Measurements from ENCODE around the gene TMEM184A. TPM values are rescaled to one million over a fixed set of nuclear protein-coding genes. Genes with fewer than 3 reads are reported as not detected.

The TMEM184A gene
- total and polyA plus RNA-seq, 2 of the 8 experiments (the other 6 are each of a cell fraction or from before 2014, with no cell fraction given): 1.8 to 2.1 TPM

GRCh38 chr7:1535100-1535458 is 20.9 kb downstream of the TMEM184A start:
- Histone ChIP-seq H4K5ac (ENCODE audit: insufficient read length, low read depth, low read length) (no peak overlapping the region), H2BK5ac (ENCODE audit: low read depth, low read length) (no peak overlapping the region), H3K27ac (ENCODE audit: low read depth, low read length) (no peak overlapping the region), H4K20me1 (replicated peaks in 1 of 2; ENCODE audit: control insufficient read depth in 1 of 2, insufficient read depth in 2 of 2, low read length in 2 of 2) (peaks cover 15 to 26% of the 10 kb centered on the region in 2 experiments), H3K36me3 (ENCODE audit: control insufficient read depth in 2 of 4, insufficient read depth in 4 of 4, low read length in 3 of 4) (peaks cover 0 to 9% (median 0%) of the 10 kb centered on the region in 4 experiments; a peak in 2 of 8 replicates), H3K14ac (ENCODE audit: insufficient read length) (no peak overlapping the region), H3K23me2 (ENCODE audit: low read depth, low read length) (peaks cover 6% of the 10 kb centered on the region; the same call in 1 of the 2 replicates), H3K18ac (ENCODE audit: extremely low read depth, low read length) (no peak overlapping the region), H2BK15ac (ENCODE audit: low read length) (no peak overlapping the region), H3K9ac (replicated peaks in 1 of 4; ENCODE audit: extremely low read depth in 1 of 4, low read depth in 3 of 4, low read length in 3 of 4) (no peak overlapping the region), H3K79me1 (ENCODE audit: low read depth, low read length) (peaks cover 23% of the 10 kb centered on the region), H3K79me2 (ENCODE audit: control insufficient read depth in 1 of 2, insufficient read depth in 2 of 2, low read length in 2 of 2) (peaks cover 0 to 71% of the 10 kb centered on the region in 2 experiments; a peak in 3 of 4 replicates), H3K4ac (replicated peaks; ENCODE audit: insufficient read length, low read depth, low read length) (no peak overlapping the region), H3K23ac (ENCODE audit: insufficient read length) (no peak overlapping the region), H4K8ac (ENCODE audit: extremely low read depth, insufficient read depth, low read length) (no peak overlapping the region), H3K4me2 (ENCODE audit: insufficient read depth in 1 of 2, low read depth in 2 of 2, low read length in 2 of 2) (no peak overlapping the region), H3K4me1 (replicated peaks in 1 of 4; ENCODE audit: control insufficient read depth in 3 of 4, insufficient read depth in 4 of 4, low read length in 3 of 4) (peaks cover 13 to 45% (median 32%) of the 10 kb centered on the region in 4 experiments), H2AK5ac (ENCODE audit: low read depth, low read length) (no peak overlapping the region), H2AFZ (ENCODE audit: low read length) (no peak overlapping the region), H4K91ac (replicated peaks; ENCODE audit: insufficient read length, low read length) (no peak overlapping the region), H2BK120ac (replicated peaks; ENCODE audit: low read depth, low read length) (no peak overlapping the region), H2BK12ac (ENCODE audit: low read depth, low read length) (no peak overlapping the region), H3K9me3 (ENCODE audit: insufficient read depth in 2 of 2, low read depth in 1 of 2, low read length in 1 of 2) (no peaks in the 10 kb centered on the region), H3K56ac (replicated peaks; ENCODE audit: insufficient read length, low read depth, low read length) (no peak overlapping the region), H3K27me3 (replicated peaks in 1 of 4; ENCODE audit: control insufficient read depth in 3 of 4, extremely low read depth in 1 of 4, insufficient read depth in 3 of 4, low read length in 3 of 4) (no peaks in the 10 kb centered on the region; a peak in 2 of 7 replicates), H2BK20ac (ENCODE audit: low read length) (no peak overlapping the region), H3K4me3 (ENCODE audit: extremely low read depth in 1 of 4, insufficient read depth in 2 of 4, low read depth in 3 of 4, low read length in 4 of 4) (no peak overlapping the region)
- FAIRE-seq (no peak), DNase-seq (ENCODE audit: low read depth in 1 of 2, low spot score in 2 of 2) (no peak)
- TF ChIP-seq TEAD4 (IDR thresholded peaks at IDR 0.05; ENCODE audit: low read depth, low read length): no peak
- ChIA-PET CTCF (ENCODE audit: partially characterized antibody) (interaction anchor here (1.4 to 3.7 kb wide), 5 partner anchors 10 to 30 kb away, joined by 4 to 18 read pairs (median 7); partner anchors contain the start of genes INTS1 and TMEM184A), POLR2A (ENCODE audit: partially characterized antibody) (interaction anchor here (1.0 to 4.9 kb wide), 4 partner anchors 9 to 45 kb away, joined by 3 to 26 read pairs (median 6); no protein-coding TSS in a partner anchor)
- WGBS, 2 experiments (ENCODE audit: extremely low coverage in 1 of 2, insufficient coverage in 1 of 2, insufficient read length in 1 of 2, insufficient replicate concordance in 2 of 2, low coverage in 1 of 2, low lambda C conversion rate in 2 of 2, missing lambda C conversion rate in 1 of 2): 63% methylated on average over 6 of the region's 6 CpGs; no CpG with 5 or more reads in 1 of the 2 experiments
